ENCODE data around the gene PACRG.

PACRG gene

DNA sequence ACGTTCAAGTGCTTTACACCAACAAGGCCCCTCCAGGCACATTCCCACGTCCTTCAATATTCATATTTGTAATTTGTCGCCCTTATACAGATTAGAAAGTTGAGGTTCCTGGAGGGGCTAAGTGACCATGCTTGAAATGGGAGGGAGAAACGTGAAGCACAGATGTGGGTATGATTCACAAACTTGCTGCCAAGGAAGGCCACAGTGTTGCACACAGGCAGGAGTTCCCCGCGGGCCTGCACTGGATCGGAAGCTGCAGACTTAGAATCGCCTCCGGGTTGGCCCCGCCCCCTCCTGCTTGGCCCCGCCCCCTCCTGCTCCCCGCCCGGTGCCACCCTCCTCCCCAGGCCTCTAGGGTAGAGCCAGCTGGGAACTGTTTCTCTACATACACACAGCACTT is 628.5 kb downstream of the PACRG start:
- ATAC-seq = peak; percentile 61
- no peak for TF ChIP-seq ISL1 (CRISPR knock-in tag; IDR thresholded peaks at IDR 0.05)
- TF ChIP-seq, protein P1, sequence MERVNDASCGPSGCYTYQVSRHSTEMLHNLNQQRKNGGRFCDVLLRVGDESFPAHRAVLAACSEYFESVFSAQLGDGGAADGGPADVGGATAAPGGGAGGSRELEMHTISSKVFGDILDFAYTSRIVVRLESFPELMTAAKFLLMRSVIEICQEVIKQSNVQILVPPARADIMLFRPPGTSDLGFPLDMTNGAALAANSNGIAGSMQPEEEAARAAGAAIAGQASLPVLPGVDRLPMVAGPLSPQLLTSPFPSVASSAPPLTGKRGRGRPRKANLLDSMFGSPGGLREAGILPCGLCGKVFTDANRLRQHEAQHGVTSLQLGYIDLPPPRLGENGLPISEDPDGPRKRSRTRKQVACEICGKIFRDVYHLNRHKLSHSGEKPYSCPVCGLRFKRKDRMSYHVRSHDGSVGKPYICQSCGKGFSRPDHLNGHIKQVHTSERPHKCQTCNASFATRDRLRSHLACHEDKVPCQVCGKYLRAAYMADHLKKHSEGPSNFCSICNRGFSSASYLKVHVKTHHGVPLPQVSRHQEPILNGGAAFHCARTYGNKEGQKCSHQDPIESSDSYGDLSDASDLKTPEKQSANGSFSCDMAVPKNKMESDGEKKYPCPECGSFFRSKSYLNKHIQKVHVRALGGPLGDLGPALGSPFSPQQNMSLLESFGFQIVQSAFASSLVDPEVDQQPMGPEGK (CRISPR knock-in tag; IDR thresholded peaks at IDR 0.05; ENCODE audit: borderline replicate concordance) = no peak
- TF ChIP-seq PPARA (CRISPR knock-in tag; IDR thresholded peaks at IDR 0.05; ENCODE audit: borderline replicate concordance) = no peak
- no peak for TF ChIP-seq ZFP3 (CRISPR knock-in tag; IDR thresholded peaks at IDR 0.05)
- no peak for TF ChIP-seq ARNTL (CRISPR knock-in tag; IDR thresholded peaks at IDR 0.05; ENCODE audit: borderline replicate concordance, low read depth)
- TF ChIP-seq OSR1 (CRISPR knock-in tag; IDR thresholded peaks at IDR 0.05) = no peak
- TF ChIP-seq GLIS3 (CRISPR knock-in tag; IDR thresholded peaks at IDR 0.05) = no peak
- no peak for TF ChIP-seq ZNF70 (CRISPR knock-in tag; IDR thresholded peaks at IDR 0.05)
- TF ChIP-seq ESRRG (CRISPR knock-in tag; IDR thresholded peaks at IDR 0.05) = no peak
- no peak for TF ChIP-seq ZNF8 (CRISPR knock-in tag; IDR thresholded peaks at IDR 0.05)
- TF ChIP-seq, protein P2, sequence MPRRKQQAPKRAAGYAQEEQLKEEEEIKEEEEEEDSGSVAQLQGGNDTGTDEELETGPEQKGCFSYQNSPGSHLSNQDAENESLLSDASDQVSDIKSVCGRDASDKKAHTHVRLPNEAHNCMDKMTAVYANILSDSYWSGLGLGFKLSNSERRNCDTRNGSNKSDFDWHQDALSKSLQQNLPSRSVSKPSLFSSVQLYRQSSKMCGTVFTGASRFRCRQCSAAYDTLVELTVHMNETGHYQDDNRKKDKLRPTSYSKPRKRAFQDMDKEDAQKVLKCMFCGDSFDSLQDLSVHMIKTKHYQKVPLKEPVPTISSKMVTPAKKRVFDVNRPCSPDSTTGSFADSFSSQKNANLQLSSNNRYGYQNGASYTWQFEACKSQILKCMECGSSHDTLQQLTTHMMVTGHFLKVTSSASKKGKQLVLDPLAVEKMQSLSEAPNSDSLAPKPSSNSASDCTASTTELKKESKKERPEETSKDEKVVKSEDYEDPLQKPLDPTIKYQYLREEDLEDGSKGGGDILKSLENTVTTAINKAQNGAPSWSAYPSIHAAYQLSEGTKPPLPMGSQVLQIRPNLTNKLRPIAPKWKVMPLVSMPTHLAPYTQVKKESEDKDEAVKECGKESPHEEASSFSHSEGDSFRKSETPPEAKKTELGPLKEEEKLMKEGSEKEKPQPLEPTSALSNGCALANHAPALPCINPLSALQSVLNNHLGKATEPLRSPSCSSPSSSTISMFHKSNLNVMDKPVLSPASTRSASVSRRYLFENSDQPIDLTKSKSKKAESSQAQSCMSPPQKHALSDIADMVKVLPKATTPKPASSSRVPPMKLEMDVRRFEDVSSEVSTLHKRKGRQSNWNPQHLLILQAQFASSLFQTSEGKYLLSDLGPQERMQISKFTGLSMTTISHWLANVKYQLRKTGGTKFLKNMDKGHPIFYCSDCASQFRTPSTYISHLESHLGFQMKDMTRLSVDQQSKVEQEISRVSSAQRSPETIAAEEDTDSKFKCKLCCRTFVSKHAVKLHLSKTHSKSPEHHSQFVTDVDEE (CRISPR knock-in tag; IDR thresholded peaks at IDR 0.05) = no peak
- no peak for TF ChIP-seq SNAI2 (CRISPR knock-in tag; IDR thresholded peaks at IDR 0.05)
- no peak for TF ChIP-seq ZNF565 (CRISPR knock-in tag; conservative IDR thresholded peaks at IDR 0.05; ENCODE audit: low read depth)

DNA sequence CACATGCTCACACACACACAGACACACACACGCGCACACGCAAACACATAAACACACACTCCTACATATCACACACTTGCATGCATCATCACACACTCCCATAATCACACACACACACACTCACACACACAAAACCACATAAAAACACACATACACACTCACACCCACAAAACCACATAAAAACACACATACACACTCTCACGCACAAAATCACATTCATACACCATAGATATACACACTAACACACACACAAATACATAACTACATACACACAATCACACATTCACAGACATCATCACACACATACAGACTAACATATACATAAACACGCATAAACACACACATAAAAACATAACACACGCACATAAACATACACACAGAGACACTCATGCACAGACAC is 629.0 kb downstream of the PACRG start:
- no peak for ATAC-seq
- TF ChIP-seq ARNTL (CRISPR knock-in tag; IDR thresholded peaks at IDR 0.05; ENCODE audit: borderline replicate concordance, low read depth) (no peak), ZNF565 (CRISPR knock-in tag; conservative IDR thresholded peaks at IDR 0.05; ENCODE audit: low read depth) (no peak)

DNA sequence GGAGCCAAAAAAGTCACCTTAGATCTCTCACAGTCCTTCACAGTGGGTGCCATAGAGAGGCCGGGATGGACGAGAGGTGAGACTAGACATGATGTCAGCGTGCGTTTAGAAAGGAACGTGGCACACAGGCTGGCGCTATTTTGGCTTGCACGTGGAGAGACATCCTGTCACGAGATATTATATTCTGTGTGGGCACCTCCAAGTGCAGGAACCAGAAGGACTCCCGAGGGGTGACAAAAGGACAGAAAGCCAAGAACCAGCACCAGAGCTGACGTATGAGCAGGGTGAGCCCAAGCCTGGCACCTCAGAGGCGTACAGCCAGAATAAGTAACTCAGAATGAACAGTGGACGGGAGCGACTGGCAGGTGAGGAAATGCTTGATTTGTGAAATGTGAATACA is 636.9 kb downstream of the PACRG start:
- no peak for TF ChIP-seq BACH2 (CRISPR knock-in tag; IDR thresholded peaks at IDR 0.05; ENCODE audit: borderline replicate concordance)
- TF ChIP-seq, protein P3, sequence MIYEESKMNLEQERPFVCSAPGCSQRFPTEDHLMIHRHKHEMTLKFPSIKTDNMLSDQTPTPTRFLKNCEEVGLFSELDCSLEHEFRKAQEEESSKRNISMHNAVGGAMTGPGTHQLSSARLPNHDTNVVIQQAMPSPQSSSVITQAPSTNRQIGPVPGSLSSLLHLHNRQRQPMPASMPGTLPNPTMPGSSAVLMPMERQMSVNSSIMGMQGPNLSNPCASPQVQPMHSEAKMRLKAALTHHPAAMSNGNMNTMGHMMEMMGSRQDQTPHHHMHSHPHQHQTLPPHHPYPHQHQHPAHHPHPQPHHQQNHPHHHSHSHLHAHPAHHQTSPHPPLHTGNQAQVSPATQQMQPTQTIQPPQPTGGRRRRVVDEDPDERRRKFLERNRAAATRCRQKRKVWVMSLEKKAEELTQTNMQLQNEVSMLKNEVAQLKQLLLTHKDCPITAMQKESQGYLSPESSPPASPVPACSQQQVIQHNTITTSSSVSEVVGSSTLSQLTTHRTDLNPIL (CRISPR knock-in tag; IDR thresholded peaks at IDR 0.05; ENCODE audit: low read depth) = no peak
- ATAC-seq = no peak
